ENCODE data around the gene ZFP36L1. TPM values are rescaled to one million over a fixed set of nuclear protein-coding genes. Genes with fewer than 3 reads are reported as not detected.

ZFP36L1 gene
- polyA plus RNA-seq, 1 donor from 2014 or later, result 0.48 TPM

DNA sequence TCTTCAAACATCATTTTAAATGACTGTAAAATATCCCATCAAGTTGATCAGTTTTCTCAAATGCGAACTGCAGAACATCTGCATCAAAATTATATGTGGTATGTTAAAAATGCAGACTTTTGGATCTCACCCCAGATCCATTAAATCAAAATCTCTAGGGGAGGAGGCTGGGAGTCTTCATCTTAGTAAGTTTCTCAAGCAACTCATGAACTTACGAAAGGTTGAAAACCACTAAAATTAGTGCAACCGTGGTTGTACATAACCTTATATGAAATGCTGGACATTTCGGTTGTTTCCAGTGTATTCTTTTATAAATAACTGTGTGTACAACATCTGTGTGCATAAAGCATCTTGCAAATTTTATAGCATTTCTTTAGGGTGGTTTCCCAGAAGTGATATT, 39.2 kb downstream of the ZFP36L1 start:
- no peak overlapping the region for H2AFZ ChIP-seq (ENCODE audit: low read depth, low read length)
- no peaks in the 10 kb centered on the region for H3K9me3 ChIP-seq (ENCODE audit: low read length)
- no peaks in the 10 kb centered on the region for H3K9me2 ChIP-seq (ENCODE audit: insufficient read depth, low read length)
- no peak overlapping the region for H3K9ac ChIP-seq (ENCODE audit: low read length)
- TF ChIP-seq POLR2AphosphoS5 (IDR thresholded peaks at IDR 0.05), result no peak
- TF ChIP-seq MXI1 (conservative IDR thresholded peaks at IDR 0.05; ENCODE audit: poor library complexity, severe bottlenecking), result no peak
- TF ChIP-seq, protein P1, sequence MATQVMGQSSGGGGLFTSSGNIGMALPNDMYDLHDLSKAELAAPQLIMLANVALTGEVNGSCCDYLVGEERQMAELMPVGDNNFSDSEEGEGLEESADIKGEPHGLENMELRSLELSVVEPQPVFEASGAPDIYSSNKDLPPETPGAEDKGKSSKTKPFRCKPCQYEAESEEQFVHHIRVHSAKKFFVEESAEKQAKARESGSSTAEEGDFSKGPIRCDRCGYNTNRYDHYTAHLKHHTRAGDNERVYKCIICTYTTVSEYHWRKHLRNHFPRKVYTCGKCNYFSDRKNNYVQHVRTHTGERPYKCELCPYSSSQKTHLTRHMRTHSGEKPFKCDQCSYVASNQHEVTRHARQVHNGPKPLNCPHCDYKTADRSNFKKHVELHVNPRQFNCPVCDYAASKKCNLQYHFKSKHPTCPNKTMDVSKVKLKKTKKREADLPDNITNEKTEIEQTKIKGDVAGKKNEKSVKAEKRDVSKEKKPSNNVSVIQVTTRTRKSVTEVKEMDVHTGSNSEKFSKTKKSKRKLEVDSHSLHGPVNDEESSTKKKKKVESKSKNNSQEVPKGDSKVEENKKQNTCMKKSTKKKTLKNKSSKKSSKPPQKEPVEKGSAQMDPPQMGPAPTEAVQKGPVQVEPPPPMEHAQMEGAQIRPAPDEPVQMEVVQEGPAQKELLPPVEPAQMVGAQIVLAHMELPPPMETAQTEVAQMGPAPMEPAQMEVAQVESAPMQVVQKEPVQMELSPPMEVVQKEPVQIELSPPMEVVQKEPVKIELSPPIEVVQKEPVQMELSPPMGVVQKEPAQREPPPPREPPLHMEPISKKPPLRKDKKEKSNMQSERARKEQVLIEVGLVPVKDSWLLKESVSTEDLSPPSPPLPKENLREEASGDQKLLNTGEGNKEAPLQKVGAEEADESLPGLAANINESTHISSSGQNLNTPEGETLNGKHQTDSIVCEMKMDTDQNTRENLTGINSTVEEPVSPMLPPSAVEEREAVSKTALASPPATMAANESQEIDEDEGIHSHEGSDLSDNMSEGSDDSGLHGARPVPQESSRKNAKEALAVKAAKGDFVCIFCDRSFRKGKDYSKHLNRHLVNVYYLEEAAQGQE (IDR thresholded peaks at IDR 0.05; ENCODE audit: borderline replicate concordance), result no peak
- TF ChIP-seq RAD21 (conservative IDR thresholded peaks at IDR 0.05), result no peak
- TF ChIP-seq SMC3 (conservative IDR thresholded peaks at IDR 0.05; ENCODE audit: poor library complexity), result no peak
- TF ChIP-seq EZH2 (IDR thresholded peaks at IDR 0.05; ENCODE audit: borderline replicate concordance, insufficient read depth, low read length, poor library complexity, severe bottlenecking), result no peak
- H3K4me3 ChIP-seq (ENCODE audit: low read length), result no peak overlapping the region
- no peaks in the 10 kb centered on the region for H4K20me1 ChIP-seq (ENCODE audit: insufficient read depth)
- no peaks in the 10 kb centered on the region for H3F3A ChIP-seq (ENCODE audit: insufficient read depth, low read length, poor library complexity, severe bottlenecking)
- no peak overlapping the region for H3K27ac ChIP-seq (ENCODE audit: low read length)
- H3K79me2 ChIP-seq (replicated peaks; ENCODE audit: insufficient read depth, low read length), result no peaks in the 10 kb centered on the region
- H3K4me2 ChIP-seq (ENCODE audit: low read length), result no peak overlapping the region
- H3K27me3 ChIP-seq (ENCODE audit: insufficient read depth, low read depth, low read length), result no peaks in the 10 kb centered on the region
- no peaks in the 10 kb centered on the region for H3K36me3 ChIP-seq (ENCODE audit: insufficient read depth, low read length)

DNA sequence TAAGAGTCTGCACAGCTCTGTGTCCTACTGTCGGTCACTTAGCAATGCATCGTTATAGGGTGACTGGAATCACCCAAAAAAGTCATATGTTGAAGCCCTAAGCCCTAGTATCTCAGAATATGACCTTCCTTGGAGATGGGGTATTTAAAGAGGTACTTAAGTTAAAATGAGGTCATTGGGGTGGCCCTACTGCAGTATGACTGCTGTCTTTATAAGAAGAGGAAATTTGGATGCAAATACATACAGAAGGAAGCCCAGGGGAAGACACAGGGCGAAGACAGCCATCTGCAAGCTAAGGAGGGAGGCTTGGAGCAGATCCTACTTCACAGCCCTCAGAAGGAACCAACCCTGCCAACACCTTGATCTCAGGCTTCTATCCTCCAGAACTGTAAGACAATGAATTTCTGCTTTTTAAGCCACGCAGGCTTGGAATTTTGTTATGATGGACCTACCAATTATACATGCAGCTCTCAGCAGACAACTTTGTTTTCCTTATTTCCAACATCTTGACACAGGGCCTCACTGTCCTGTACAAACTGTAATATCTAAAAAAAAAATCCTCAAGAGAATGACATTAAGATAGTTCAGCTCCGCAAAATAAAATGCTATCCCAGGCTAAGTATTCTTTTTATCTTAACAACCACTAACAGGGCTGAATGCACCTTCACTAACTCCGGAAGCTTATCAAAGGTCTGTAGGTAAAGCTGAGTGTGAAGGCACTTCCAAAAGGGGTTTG, 40.4 kb downstream of the ZFP36L1 start:
- Histone ChIP-seq H3F3A (ENCODE audit: insufficient read depth, low read length, poor library complexity, severe bottlenecking) (no peaks in the 10 kb centered on the region), H3K9me3 (ENCODE audit: low read length) (no peaks in the 10 kb centered on the region), H3K9ac (ENCODE audit: low read length) (no peak overlapping the region), H3K79me2 (replicated peaks; ENCODE audit: insufficient read depth, low read length) (no peaks in the 10 kb centered on the region), H3K36me3 (ENCODE audit: insufficient read depth, low read length) (no peaks in the 10 kb centered on the region), H3K27me3 (ENCODE audit: insufficient read depth, low read depth, low read length) (no peaks in the 10 kb centered on the region), H3K4me2 (ENCODE audit: low read length) (no peak overlapping the region), H3K4me3 (ENCODE audit: low read length) (no peak overlapping the region), H2AFZ (ENCODE audit: low read depth, low read length) (no peak overlapping the region), H4K20me1 (ENCODE audit: insufficient read depth) (no peaks in the 10 kb centered on the region), H3K27ac (ENCODE audit: low read length) (no peak overlapping the region), H3K9me2 (ENCODE audit: insufficient read depth, low read length) (no peaks in the 10 kb centered on the region)
- TF ChIP-seq, protein P1 (IDR thresholded peaks at IDR 0.05; ENCODE audit: borderline replicate concordance), result no peak
- TF ChIP-seq TAF1 (IDR thresholded peaks at IDR 0.05; ENCODE audit: low read depth) (no peak), MXI1 (conservative IDR thresholded peaks at IDR 0.05; ENCODE audit: poor library complexity, severe bottlenecking) (no peak), SMC3 (conservative IDR thresholded peaks at IDR 0.05; ENCODE audit: poor library complexity) (no peak), EP300 (conservative IDR thresholded peaks at IDR 0.05; ENCODE audit: poor library complexity, severe bottlenecking) (no peak), POLR2AphosphoS5 (IDR thresholded peaks at IDR 0.05) (no peak), EZH2 (IDR thresholded peaks at IDR 0.05; ENCODE audit: borderline replicate concordance, insufficient read depth, low read length, poor library complexity, severe bottlenecking) (no peak), RAD21 (conservative IDR thresholded peaks at IDR 0.05) (no peak)
- TF ChIP-seq, protein P2, sequence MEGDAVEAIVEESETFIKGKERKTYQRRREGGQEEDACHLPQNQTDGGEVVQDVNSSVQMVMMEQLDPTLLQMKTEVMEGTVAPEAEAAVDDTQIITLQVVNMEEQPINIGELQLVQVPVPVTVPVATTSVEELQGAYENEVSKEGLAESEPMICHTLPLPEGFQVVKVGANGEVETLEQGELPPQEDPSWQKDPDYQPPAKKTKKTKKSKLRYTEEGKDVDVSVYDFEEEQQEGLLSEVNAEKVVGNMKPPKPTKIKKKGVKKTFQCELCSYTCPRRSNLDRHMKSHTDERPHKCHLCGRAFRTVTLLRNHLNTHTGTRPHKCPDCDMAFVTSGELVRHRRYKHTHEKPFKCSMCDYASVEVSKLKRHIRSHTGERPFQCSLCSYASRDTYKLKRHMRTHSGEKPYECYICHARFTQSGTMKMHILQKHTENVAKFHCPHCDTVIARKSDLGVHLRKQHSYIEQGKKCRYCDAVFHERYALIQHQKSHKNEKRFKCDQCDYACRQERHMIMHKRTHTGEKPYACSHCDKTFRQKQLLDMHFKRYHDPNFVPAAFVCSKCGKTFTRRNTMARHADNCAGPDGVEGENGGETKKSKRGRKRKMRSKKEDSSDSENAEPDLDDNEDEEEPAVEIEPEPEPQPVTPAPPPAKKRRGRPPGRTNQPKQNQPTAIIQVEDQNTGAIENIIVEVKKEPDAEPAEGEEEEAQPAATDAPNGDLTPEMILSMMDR (IDR thresholded peaks at IDR 0.05; ENCODE audit: poor library complexity, severe bottlenecking), result no peak

Data from neural cell (in vitro differentiated cells).